NOMO-1 treated with DMSO at 0.1 percent for 48 hours (cell line): ENCODE measurements around the gene CPLANE2.
"Not testable (repeated sequence)": the region's sequence is repeated elsewhere in the genome, so short reads cannot be mapped to it uniquely, and the experiment has no call there.

Experiments
- DNase-seq: peaks from one replicate; lab custom pipeline; 2025; ENCODE audit not compliant: unreplicated experiment; lab: John Stamatoyannopoulos, UW

The CPLANE2 gene

GRCh38 chr1:16236511-16237342, at the start of gene CPLANE2:
TSS of gene CPLANE2 (minus strand) at chr1:16237183. CDS start at chr1:16236742, 441 bp downstream.
- DNase-seq: peak; percentile 85

GRCh38 chr1:16286122-16286521, 49.1 kb upstream of the CPLANE2 start:
- no peak for DNase-seq

GRCh38 chr1:16281765-16282164, 44.8 kb upstream of the CPLANE2 start:
- DNase-seq: no peak

- no peak for DNase-seq
These were observed 42.2 kb upstream of the CPLANE2 start for GRCh38 chr1:16279186-16279585.

- no peak for DNase-seq
These were observed 39.5 kb upstream of the CPLANE2 start for GRCh38 chr1:16276302-16277030.

GRCh38 chr1:16275591-16275990, 38.6 kb upstream of the CPLANE2 start:
- no peak for DNase-seq

- DNase-seq: no peak
These were observed 30.8 kb upstream of the CPLANE2 start for GRCh38 chr1:16267690-16268180.

GRCh38 chr1:16266411-16267118, 29.6 kb upstream of the CPLANE2 start:
- no peak for DNase-seq

GRCh38 chr1:16262067-16262466, 25.1 kb upstream of the CPLANE2 start:
- DNase-seq: no peak

GRCh38 chr1:16260814-16261213, 23.8 kb upstream of the CPLANE2 start:
- DNase-seq: no peak

GRCh38 chr1:16258591-16259135, 21.7 kb upstream of the CPLANE2 start:
- no peak for DNase-seq

GRCh38 chr1:16257968-16258367, 21.0 kb upstream of the CPLANE2 start:
- DNase-seq: no peak

GRCh38 chr1:16257556-16257955, 20.6 kb upstream of the CPLANE2 start:
- DNase-seq: not testable (repeated sequence)

GRCh38 chr1:16256478-16256877, 19.5 kb upstream of the CPLANE2 start:
- DNase-seq: no peak

- DNase-seq: no peak
These were observed 17.4 kb upstream of the CPLANE2 start for GRCh38 chr1:16254263-16254928.

GRCh38 chr1:16253332-16253922, 16.4 kb upstream of the CPLANE2 start:
- no peak for DNase-seq

- DNase-seq: no peak
These were observed 15.9 kb upstream of the CPLANE2 start for GRCh38 chr1:16252912-16253311.

- no peak for DNase-seq
These were observed 14.4 kb upstream of the CPLANE2 start for GRCh38 chr1:16251381-16251780.

GRCh38 chr1:16250524-16251251, 13.7 kb upstream of the CPLANE2 start:
- DNase-seq: no peak
